DMS53 treated with DMSO at 0.1 percent for 48 hours (cell line): ENCODE data around the gene ATP6V1G1.
"Not testable (repeated sequence)": the region's sequence is repeated elsewhere in the genome, so short reads cannot be mapped to it uniquely, and the experiment has no call there.

Source experiments
- DNase-seq: peaks from one replicate; lab custom pipeline; 2025; ENCODE audit not compliant: unreplicated experiment; lab: John Stamatoyannopoulos, UW

Gene ATP6V1G1

DNA sequence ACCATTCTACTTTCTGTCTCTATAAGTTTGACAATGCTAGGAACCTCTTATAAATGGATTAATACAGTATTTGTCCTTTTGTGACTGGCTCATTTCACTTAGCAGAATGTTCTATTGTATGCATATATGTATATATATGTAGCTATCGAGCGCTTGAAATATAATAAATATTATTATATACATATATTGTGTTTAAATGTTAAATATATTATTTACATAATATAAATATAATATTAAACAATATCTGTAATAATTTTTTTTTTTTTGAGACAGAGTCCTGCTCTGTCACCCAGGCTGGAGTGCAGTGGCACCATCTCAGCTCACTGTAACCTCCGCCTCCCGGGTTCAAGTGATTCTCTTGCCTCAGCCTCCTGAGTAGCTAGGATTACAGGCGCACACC is 9.4 kb upstream of the ATP6V1G1 start:
- not testable (repeated sequence) for DNase-seq

DNA sequence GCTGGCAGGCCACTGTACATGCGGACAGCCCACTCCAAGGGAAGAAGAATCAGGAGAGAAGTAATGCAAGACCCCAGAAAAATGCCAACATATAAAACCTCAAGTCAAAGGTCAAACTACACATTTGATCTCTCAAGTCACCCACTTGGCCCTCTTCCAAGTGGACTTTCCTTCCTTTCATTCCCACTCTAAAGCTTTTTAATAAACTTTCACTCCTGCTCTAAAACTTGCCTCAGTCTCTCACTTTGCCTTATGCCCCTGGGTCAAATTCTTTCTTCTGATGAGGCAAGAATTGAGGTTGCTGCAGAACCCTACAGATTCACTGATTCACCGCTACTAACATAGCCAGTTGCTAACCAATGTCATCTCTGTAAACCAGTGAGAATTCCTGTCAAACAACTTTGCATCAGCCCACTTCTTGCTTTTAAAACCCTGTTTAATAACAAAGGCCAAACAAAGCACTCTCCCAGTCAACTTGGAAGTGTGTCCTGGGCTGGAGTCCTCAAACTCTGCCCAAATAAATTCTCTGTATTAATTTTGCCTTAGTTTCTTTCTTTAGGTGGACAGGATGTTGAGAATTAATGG is 6.9 kb upstream of the ATP6V1G1 start:
- no peak for DNase-seq

DNA sequence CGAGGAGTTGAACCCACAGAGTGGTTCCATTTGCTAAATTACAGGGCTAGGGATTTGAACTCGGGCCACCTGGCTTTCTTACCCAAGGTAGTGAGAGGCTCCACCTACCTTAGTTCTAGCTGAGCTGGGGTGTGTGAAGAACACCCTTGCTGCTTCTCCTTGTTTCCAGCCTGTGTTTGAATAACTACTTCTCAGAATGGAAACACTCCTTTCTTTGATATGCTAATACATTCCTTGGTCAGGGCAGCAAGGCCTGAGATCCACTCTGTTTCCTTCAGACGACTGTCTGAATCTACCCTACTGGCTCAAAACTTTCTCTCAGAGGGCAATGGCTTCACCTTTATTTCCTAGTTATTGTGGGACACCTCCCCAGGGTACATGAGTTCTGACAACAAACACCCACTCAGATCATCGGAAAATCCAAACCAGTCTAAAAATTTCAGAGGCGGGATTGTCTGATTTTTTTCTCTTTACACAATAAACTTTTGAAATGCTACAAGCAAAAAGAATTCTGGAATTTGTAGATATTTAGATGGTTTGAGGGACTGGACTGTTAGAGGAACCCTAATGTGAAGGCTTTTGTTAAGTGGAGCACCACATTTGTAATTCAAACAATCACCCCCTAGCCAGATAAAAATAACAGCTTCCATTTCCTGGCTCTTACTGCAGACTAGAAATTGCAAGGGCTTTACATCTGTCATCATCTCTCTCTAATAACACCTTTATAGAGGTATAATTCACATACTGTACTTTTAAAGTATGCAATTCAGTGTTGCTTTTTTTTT is 4.0 kb upstream of the ATP6V1G1 start:
- no peak for DNase-seq

DNA sequence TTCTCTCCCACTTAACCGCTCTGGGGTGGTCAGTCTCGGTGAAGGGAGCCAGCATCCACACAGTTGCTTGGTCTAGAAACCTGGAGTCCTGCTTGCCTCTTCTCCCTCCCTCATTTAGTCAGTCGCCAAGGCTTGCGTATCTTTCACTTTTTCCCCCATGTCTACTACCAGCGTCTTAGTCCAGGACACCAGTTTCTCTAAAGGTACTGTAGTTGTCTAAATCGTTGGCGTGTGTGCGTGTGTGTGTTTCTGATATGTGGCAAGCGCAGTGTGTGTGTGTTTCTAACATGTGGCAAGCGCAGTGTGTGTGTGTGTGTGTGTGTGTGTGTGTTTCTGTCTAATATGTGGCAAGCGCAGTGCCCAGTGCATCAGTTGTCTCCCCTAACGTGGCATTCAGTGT is 641 bp downstream of the ATP6V1G1 start:
- DNase-seq = no peak

DNA sequence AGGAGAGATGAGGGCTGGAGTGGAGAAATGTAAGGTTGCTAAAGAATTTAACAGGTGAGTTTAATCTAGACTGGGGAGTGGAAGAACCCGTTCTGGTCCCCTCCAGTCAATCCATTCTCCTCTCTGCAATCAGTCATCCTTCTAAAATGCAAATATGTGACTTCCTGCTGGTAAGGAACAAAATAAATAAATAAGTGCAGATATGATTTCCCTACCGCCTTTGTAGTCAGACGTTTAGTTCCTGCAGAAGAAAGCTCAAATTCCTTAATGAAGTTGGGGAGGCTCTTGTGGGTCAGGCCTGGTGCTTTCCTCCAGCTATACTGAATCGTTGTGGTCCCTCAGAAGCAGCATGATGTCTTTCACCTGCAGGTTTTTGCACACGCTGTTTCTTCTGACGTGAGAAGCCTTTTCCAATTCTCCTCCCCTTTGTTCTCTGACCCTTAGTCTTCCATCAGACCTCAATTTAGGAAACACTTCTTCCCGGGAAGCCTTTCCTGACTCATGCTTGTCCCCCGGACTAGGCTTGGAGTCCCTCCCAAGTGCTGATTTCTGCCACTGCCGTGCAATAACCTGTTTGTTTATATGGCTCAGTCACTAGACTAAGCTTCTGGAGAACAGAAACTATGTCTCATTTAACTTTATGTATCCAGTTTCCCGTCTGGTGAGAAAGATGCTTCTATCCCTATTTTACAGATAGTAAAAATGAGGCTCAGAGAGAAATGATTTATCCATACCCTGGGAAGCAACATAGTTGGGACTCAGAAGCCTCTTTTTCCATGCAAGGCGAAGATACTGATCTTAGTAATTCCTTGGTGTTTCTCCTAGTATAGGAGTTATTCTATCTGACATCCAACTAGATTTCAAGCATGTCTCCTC is 1.3 kb downstream of the ATP6V1G1 start:
- no peak for DNase-seq

DNA sequence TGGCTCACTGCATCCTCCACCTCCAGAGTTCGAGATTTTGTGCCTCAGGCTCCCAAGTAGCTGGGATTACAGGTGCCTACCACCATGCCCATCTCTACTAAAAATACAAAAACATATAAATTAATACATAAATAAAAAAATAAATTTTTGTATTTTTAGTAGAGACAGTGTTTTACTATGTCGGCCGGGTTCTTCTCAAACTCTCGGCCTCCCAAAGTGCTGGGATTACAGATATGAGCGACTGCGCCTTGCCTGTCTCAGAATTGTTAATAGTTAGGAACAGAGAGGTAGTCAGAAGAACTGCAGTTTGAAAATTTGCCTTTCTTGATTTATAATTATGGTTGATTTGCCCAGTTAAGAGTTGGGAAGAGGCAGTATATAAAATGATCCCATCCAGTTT is 2.8 kb downstream of the ATP6V1G1 start:
- DNase-seq = no peak

DNA sequence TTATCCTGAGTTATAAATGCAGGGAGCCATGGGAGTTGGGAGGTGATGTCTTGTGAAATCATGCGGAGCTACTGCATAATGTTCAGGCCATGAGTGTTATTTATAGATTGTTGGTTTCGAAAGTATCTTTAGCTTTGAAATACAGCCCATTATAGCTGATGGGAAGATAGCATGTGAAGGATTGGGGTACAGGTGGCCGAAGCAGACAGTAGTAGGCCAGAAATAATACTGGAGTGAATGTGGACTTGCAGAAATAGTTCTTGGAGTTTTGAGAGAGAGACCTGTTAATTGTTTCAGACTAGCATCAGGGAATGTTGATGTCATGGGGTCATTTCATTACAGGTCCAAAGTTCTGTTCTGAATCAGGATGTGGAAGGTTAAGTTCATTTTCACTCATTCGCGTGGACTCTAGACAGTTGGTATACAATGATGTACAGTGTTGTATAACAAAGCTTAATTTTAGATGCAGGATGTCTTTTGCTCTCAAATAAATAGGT is 3.8 kb downstream of the ATP6V1G1 start:
- DNase-seq = no peak

DNA sequence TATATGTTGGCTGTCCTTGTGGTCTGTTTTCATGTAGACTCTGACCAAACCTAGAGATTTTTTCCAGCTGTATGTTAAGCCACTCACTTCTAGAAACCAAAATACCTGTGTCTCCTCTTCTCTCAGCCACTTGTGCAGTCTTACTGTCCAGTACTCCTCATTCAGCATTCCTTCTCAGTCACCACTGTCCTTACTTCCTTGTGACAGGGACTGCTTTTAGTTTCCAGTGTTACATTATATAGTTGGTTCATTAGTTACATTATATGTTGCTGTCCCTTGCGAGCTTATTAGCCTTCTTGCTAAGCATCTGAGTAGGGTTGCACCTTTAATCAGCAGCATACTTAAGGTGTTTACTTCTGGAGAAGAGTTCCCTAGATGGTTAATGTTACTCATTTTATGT is 4.3 kb downstream of the ATP6V1G1 start:
- no peak for DNase-seq

DNA sequence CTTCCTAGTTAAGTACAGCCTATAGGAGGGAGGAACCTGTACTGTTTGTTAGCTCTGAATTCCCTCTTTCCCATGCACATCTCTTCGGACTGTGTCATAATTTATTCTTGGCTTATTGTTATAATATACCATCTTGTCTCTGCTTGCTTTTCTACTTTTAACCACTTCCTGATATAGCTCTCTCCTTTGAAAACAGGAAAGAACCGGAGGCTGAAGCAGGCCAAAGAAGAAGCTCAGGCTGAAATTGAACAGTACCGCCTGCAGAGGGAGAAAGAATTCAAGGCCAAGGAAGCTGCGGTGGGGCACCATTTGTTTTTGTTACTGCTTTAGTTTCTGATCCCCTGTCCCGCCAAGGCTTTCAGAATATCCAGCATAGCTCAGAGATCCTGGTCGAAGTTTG is 4.8 kb downstream of the ATP6V1G1 start:
- no peak for DNase-seq

DNA sequence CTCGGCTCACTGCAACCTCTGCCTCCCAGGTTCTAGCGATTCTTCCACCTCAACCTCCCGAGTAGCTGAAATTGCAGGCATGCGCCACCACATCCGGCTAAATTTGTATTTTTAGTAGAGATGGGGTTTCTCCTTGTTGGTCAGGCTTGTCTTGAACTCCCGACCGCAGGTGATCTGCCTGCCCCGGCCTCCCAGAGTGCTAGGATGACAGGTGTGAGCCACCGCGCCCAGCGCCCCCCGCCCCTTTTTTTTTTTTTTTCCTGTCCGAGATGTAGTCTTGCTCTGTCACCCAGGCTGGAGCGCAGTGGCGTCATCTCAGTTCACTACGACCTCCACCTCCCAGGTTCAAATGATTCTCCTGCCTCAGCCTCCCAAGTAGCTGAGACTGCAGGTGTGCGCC is 6.6 kb downstream of the ATP6V1G1 start:
- DNase-seq = no peak

DNA sequence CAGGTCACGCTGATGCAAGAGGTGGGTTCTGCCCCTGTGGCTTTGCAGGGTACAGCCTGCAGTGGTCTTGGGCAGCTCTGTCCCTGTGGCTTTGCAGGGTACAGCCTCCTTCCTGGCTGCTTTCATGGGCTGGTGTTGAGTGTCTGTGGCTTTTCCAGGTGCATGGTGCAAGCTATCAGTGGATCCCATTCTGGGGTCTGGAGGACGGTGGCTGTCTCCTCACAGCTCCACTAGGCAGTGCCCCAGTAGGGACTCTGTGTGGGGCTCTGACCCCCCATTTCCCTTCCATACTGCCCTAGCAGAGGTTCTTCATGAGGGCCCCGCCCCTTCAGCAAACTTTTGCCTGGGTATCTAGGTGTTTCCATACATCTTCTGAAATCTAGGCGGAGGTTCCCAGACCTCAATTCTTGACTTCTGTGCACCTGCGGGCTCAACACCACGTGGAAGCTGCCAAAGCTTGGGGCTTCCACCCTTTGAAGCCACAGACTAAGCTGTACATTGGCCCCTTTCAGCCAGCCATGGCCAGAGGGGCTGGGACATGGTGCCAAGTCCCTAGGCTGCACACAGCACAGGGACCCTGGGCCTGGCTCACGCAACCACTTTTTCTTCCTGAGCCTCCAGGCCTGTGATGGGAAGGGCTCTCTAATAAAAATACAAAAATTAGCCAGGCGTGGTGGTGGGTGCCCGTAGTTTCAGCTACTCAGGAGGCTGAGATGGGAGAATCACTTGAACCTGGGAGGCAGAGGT is 13.1 kb downstream of the ATP6V1G1 start:
- not testable (repeated sequence) for DNase-seq

DNA sequence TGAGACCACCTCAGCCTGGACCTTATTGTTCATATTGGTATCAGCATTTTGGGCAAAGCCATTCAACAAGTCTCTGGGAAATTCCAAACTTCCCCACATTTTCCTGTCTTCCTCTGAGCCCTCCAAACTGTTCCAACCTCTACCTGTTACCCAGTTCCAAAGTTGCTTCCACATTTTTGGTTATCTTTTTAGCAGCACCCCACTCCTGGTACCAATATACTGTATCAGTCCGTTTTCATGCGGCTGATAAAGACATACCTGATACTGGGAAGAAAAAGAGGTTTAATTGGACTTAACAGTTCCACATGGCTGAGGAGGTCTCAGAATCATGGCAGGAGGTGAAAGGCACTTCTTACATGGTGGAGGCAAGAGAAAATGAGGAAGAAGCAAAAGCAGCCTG is 14.2 kb downstream of the ATP6V1G1 start:
- not testable (repeated sequence) for DNase-seq

DNA sequence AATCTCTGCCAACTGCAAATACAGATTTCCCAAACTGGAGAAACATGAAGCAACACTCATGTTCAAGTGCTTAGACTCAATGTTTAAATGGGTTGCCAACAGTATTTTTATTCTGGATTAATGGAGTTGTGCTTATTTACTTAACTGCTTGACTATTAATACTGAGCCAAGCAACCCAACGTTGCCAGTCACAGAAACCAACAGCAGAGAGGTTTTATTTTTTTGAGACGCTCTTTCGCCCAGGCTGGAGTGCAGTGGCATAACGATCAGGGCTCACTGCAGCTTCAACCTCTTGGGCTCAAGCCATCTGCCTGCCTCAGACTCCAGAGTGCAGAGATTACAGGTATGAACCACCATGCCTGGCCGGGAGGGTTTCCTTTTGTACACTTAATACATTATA is 15.1 kb downstream of the ATP6V1G1 start:
- no peak for DNase-seq

DNA sequence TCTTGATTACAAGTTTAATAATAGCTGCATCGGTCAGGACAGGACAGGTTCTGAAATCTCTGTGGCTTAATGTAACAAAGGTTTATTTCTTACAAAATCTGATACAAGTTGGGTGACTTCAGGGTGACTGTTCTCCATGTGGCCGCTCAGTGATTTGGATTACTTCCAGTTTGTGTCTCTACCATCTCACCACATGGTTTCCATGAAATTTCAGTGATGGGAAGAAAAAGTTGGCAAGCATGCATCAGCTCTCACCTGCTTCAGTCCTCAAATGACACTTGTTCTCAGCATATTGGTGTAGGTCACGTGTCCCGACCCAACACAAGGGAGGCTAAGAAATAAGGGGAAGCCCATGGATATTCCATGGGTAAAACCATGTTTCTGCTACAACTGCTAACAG is 15.7 kb downstream of the ATP6V1G1 start:
- DNase-seq = no peak

DNA sequence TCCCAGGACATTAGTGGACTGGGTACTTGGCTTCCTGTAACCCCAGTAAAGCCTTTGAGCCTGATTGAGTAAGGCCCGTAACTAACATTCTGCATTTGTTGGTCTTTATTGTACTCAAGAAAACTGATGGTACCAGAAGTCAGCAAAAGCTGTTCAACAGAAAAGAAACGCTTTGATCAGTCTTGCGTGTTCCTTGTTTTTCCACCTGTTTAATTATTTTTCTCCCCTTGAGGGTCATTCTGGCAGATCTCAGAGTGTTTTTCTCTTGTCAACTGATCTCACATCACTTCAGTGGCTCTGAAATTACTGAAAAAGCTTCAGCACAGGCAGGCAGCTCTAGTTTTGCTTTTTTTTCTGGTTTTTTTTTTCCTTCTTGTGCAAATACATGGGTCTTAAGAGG is 17.4 kb downstream of the ATP6V1G1 start:
- no peak for DNase-seq

DNA sequence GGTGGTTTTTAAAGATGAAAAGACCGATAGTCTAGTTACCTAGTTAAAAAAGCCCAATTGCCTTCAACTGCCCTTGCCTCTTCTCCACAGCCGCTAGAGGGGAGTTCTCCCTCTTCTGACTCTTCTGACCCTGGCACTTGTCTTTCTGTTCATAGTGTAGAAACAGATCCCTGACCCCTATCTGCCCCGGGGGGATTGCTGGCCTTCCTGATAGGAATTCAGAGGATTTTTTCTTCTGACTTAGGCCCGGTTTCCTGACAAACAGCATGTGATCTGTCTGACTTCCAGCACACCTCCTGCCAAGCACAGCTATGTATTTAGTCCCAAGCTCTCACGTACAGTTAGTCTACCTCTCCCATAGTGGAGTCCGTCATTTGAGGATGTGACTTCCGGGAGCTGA is 18.5 kb downstream of the ATP6V1G1 start:
- DNase-seq = no peak

DNA sequence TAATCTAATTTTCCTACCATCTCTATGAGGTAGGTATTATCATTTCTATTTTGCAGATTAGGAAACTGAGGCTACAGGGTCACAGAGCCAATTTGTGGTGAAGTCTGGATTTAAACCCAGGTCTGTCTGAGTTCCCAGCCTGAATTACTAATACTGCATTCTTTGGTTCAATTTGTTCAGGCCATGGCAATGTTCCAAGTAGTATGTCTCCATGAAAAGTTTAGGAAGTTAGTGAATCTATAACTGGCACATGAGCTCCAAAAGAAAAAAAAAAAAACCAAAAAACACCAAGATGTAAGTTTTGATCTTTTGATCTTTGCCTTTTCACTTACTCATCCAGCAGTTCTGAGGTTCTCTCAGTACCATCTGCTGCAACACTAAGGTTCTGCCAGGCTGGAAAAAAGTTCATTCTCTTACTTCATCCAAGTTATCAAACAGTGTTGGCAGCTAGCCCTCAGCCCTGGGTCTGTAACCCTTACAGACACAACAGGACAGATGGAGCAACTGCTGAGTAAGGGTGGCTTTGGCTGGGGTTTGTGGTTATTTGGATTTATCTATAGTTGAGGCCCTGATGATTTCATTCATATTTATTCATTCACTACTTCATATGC is 19.1 kb downstream of the ATP6V1G1 start:
- no peak for DNase-seq

DNA sequence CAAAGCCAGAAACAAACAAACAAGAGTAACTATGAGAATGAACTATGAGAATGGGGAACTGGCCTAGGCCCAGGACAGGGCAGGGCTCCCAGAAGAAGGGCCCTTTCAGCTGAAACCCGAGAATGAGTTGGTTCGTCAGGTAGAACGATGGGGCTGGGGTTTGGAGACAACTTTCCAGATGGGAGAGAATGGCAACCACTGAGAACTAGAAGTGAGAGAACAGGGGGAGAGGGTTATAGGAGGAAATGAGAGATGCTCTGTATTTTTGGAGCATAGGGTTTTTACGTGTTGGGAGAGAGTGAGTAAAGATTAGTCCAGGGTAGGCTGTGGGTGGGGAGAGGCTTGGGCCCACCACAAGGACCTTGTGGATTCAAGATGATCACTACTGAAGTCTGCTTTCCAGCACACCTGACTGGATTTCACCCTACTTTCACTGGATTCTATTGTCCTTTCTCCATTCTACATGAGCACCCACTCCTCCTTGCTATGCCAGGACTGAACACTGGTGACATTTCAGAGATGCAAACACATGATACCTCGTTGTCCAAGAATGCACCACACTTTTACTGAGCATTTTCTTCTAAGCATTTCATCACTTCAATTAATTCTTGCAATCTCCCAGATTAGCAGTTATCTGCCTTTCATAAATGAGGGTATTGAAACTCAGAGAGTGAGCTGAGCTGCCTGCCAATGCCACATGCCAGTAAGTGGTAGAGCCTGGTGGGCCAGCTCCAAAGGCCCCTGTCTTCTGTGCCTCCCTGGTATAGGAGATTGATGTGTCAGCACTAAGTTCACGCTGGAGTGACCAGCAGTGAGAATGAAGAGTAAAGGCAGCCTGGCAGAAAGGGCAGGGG is 20.3 kb downstream of the ATP6V1G1 start:
- DNase-seq = no peak

DNA sequence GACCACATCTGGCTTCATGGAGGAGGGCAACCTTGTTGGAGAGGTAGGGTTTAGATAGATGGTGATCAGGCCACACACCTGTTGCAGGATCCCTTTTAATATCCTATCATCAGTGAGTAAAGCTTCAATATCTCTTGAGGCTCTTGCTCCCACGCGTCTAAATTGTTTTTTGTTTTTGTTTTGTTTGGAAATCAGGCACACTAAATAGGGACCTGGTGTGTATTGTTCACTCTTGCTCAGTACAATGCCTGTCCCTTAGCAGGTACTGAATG is 20.9 kb downstream of the ATP6V1G1 start:
- no peak for DNase-seq
